ENCODE data around the gene FAM83C. TPM values are rescaled to one million over a fixed set of nuclear protein-coding genes. Genes with fewer than 3 reads are reported as not detected.
"Not testable (repeated sequence)": the region's sequence is repeated elsewhere in the genome, so short reads cannot be mapped to it uniquely, and the experiment has no call there.

FAM83C gene
- total RNA-seq, 4 donors from 2014 or later, result not detected

GRCh38 chr20:35254448-35254999 lies 37.7 kb downstream of the FAM83C start:
- intact Hi-C loops (cut with DNase I; ENCODE audit: low total_unique reads), result no loop called here
- H3K36me3 ChIP-seq, result no peaks in the 10 kb centered on the region
- H3K4me3 ChIP-seq, result no peak overlapping the region
- H3K27me3 ChIP-seq, result no peaks in the 10 kb centered on the region
- TF ChIP-seq POLR2A (IDR thresholded peaks at IDR 0.05) (no peak), CTCF (IDR thresholded peaks at IDR 0.05) (no peak)
- H3K4me1 ChIP-seq, result peaks cover 0 to 4% of the 10 kb centered on the region in 2 donors
- DNase-seq, result no peak
- H3K27ac ChIP-seq, result no peak overlapping the region
- H3K9me3 ChIP-seq, result no peaks in the 10 kb centered on the region

GRCh38 chr20:35253010-35253409 lies 39.2 kb downstream of the FAM83C start:
- DNase-seq, result no peak
- TF ChIP-seq POLR2A (IDR thresholded peaks at IDR 0.05), result no peak
- no peak for TF ChIP-seq CTCF (IDR thresholded peaks at IDR 0.05)
- peaks cover 0 to 4% of the 10 kb centered on the region in 2 donors for H3K4me1 ChIP-seq
- intact Hi-C loops (cut with DNase I; ENCODE audit: low total_unique reads), result no loop called here
- H3K4me3 ChIP-seq, result no peak overlapping the region
- H3K9me3 ChIP-seq, result no peaks in the 10 kb centered on the region
- no peaks in the 10 kb centered on the region for H3K27me3 ChIP-seq
- H3K27ac ChIP-seq, result no peak overlapping the region
- no peaks in the 10 kb centered on the region for H3K36me3 ChIP-seq

GRCh38 chr20:35252598-35252997 lies 39.6 kb downstream of the FAM83C start:
- intact Hi-C loops (cut with DNase I; ENCODE audit: low total_unique reads); H3K36me3 ChIP-seq; H3K4me1 ChIP-seq; H3K27me3 ChIP-seq; DNase-seq; H3K9me3 ChIP-seq; H3K27ac ChIP-seq; H3K4me3 ChIP-seq: not testable (repeated sequence)

- no peak for TF ChIP-seq CTCF (IDR thresholded peaks at IDR 0.05)
- no peak for TF ChIP-seq POLR2A (IDR thresholded peaks at IDR 0.05)
- intact Hi-C loops (cut with DNase I; ENCODE audit: low total_unique reads), result no loop called here
- Histone ChIP-seq H3K27ac (no peak overlapping the region), H3K4me1 (no peaks in the 10 kb centered on the region), H3K4me3 (no peak overlapping the region), H3K9me3 (no peaks in the 10 kb centered on the region), H3K36me3 (no peaks in the 10 kb centered on the region), H3K27me3 (no peaks in the 10 kb centered on the region)
- DNase-seq, result no peak
Observed at GRCh38 chr20:35252037-35252461, 40.2 kb downstream of the FAM83C start.

- no peaks in the 10 kb centered on the region for H3K27me3 ChIP-seq
- no peak overlapping the region for H3K4me3 ChIP-seq
- H3K27ac ChIP-seq, result no peak overlapping the region
- H3K4me1 ChIP-seq, result no peaks in the 10 kb centered on the region
- no peak for TF ChIP-seq POLR2A (IDR thresholded peaks at IDR 0.05)
- no peak for TF ChIP-seq CTCF (IDR thresholded peaks at IDR 0.05)
- no peaks in the 10 kb centered on the region for H3K9me3 ChIP-seq
- DNase-seq, result no peak
- intact Hi-C loops (cut with DNase I; ENCODE audit: low total_unique reads), result no loop called here
- H3K36me3 ChIP-seq, result no peaks in the 10 kb centered on the region
Observed at GRCh38 chr20:35251613-35251940, 40.6 kb downstream of the FAM83C start.

All from uterus (tissue), 4 donors.